Memory B cell (primary cell): ENCODE data around the gene TMEM212.
A peak's percentile ranks its signal among the peaks of the same experiment; 100 is the strongest.
"Not testable (repeated sequence)": the region's sequence is repeated elsewhere in the genome, so short reads cannot be mapped to it uniquely, and the experiment has no call there.

Experiments used
- ATAC-seq: fragments of 150-1000 bp; cut with Tn5 transposase; 2 replicates; pipeline ENCODE4 v1.10.0; 2021; ENCODE audit warnings: low read depth, mild to moderate bottlenecking, moderate library complexity
- DNase-seq, 2 donors: peaks; one replicate each; pipeline ENCODE4 v3.0.0; 2022; ENCODE audit warnings: low spot score in 2 of 2
- H3K27ac Mint-ChIP-seq: one replicate; pipeline ENCODE4 v1.8.0; 2022; ENCODE audit warnings: mild to moderate bottlenecking, moderate library complexity, mixed read lengths
- H3K27me3 Mint-ChIP-seq: one replicate; pipeline ENCODE4 v1.8.0; 2022; ENCODE audit warnings: mixed read lengths
- H3K36me3 Mint-ChIP-seq: one replicate; pipeline ENCODE4 v1.8.0; 2022; ENCODE audit warnings: mild to moderate bottlenecking, mixed read lengths
- H3K4me1 Mint-ChIP-seq: one replicate; pipeline ENCODE4 v1.8.0; 2022; ENCODE audit warnings: mixed read lengths
- H3K4me3 Mint-ChIP-seq: one replicate; pipeline ENCODE4 v1.8.0; 2022; ENCODE audit warnings: mild to moderate bottlenecking, moderate library complexity, mixed read lengths
- H3K9me3 Mint-ChIP-seq: one replicate; pipeline ENCODE4 v1.8.0; 2022; ENCODE audit warnings: mixed read lengths

TMEM212 gene

DNA sequence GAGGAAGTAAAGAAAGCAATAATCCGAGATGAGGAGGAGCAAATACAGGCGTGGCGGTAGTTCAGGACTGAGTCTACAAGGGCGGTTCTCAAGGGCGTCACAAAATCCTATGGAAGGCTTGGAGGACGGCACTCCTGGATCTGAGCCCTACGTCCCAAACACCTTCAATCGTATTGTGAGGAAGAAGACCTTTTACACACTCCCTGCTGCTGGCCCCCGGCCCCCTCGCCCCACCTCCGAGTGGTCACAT lies 33.6 kb upstream of the TMEM212 start:
- Mint-ChIP-seq H3K9me3 (peaks cover 2% of the 10 kb centered on the region), H3K27me3 (peaks cover 21% of the 10 kb centered on the region), H3K27ac (no peak overlapping the region), H3K36me3 (peaks cover 5% of the 10 kb centered on the region), H3K4me3 (peak overlapping the region; percentile 59), H3K4me1 (peaks cover 6% of the 10 kb centered on the region)
- no peak for DNase-seq
- no peak for ATAC-seq

DNA sequence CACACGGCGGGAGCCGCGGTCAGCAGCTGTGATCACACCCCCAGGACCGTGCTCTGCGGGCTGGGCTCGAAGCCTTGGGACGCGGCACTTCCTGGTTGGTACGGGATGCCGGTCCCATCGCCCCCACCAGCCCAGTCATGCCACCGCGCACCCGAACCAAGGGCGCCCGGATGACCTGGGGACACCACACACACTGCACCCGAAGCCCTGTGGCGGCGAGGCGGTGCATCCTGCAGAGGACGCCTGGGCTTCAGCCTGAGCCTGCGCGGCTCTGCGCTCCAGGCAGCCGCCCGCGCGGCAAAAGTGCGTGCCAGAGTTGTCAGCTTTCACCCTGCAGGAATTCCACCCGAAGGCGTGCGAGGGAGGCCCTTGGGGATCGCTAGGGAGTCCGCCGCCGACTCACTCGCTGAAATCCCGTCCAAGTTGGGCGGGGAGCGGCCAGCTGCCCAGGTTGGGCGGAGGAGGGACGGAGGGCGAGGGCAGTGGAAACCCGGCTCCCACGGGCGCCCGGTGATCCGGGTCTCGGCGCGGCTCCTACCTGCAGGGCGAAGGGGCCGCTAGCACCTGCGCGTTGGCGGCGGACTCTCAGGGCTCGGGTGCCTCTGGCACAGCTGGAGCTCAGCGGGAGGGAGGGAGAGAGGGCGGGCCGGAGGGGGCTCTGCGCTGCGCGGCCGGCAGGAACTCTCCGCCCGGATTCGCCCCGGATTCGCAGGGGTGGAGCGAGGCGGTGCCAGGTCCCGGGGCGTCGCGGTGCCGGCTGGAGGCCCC lies 33.1 kb upstream of the TMEM212 start, which contains the start of gene PLD1:
PLD1 (minus strand) TSS at position 623 of the 768 bp plus-strand sequence. CDS start 72,432 bp downstream, outside the sequence.
- peak within 1 kb of the TSS; percentile 59 for H3K4me3 Mint-ChIP-seq
- DNase-seq (no peak), ATAC-seq (peak; percentile 34)
- no peak within 1 kb of the TSS for H3K27ac Mint-ChIP-seq
- peaks cover 5% of the 10 kb centered on the region for H3K36me3 Mint-ChIP-seq
- peaks cover 2% of the 10 kb centered on the region for H3K9me3 Mint-ChIP-seq
- H3K27me3 Mint-ChIP-seq: peaks cover 21% of the 10 kb centered on the region
- peaks cover 6% of the 10 kb centered on the region for H3K4me1 Mint-ChIP-seq

DNA sequence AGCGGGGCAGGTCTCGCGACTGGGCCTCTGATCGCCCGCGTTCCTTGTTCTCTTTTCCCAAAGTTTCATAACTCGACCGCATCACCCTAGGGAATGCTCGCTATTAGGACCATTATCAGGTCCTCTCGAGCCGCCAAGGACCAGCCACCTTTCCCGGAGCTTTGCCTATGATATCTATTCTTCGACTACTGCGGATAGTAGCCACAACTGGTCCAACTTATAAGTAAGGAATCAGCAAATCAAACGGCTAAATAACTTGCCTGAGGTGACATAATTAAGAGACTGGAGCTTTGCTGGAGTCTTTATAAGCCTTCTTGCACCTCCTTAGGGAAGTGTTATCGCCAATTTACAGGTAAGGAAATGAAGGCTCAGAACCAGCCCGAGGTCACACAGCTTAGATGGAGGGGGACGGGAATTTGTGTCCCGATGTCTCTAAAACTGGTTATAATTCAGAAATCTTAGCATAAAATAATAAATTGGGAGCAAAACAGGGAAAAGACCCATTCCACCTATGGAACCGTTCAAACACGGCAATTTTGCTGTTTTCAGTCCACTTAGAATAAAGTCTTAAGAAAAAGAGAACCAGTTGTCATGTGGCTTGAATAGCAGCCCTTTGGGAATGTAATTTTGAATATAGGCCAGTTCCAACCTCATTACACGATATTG lies 32.4 kb upstream of the TMEM212 start:
- ATAC-seq (no peak), DNase-seq (no peak)
- Mint-ChIP-seq H3K27me3 (peaks cover 21% of the 10 kb centered on the region), H3K27ac (no peak overlapping the region), H3K4me3 (peak overlapping the region; percentile 57), H3K36me3 (peaks cover 5% of the 10 kb centered on the region), H3K4me1 (peaks cover 6% of the 10 kb centered on the region), H3K9me3 (peaks cover 2% of the 10 kb centered on the region)

DNA sequence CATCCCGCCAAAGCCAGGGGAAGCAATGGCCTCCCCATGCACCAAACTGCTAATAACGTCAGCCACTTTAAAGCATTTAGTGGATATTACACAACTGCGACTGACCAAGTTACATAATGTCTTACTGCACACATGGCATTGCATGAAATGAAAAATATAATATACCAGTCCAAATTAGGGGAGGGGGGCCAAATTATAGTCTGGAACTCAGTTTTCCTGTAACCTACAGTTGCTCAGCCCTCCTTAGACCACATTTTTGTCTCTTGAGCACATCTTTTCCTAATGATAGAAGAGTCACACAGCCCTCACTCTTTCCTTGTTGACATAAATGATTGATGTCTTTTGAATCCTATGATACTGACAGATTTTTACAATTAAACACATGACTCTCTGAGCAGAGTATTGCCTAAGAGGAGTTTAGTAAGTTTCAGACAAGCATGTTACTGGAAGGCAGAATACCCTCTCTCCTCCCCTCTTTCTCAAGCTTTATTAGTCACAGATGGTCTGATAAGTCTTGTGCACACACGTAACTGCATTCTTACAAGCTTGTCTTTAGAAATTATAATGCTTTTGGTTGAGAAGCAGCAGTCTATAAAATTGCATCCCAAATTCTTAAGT lies 31.7 kb upstream of the TMEM212 start:
- Mint-ChIP-seq H3K4me1 (peaks cover 6% of the 10 kb centered on the region), H3K27me3 (peaks cover 21% of the 10 kb centered on the region), H3K36me3 (peaks cover 5% of the 10 kb centered on the region), H3K9me3 (peaks cover 2% of the 10 kb centered on the region), H3K27ac (no peak overlapping the region), H3K4me3 (no peak overlapping the region)
- no peak for DNase-seq
- ATAC-seq: no peak

DNA sequence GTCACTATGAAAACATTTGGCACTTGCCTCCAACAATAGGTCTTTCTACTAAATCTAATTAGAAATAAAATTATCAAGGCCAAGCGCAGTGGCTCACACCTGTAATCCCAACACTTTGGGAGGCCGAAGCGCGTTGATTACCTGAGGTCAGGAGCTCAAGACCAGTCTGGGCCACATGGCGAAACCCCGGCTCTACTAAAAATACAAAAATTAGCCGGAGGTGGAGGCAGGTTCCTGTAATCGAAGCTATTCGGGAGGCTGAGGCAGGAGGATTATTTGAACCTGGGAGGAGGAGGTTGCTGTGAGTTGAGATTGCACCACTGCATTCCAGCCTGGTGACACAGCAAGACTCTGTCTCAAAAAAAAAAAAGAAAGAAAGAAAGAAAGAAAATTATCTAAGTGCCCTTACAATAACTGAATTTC lies 31.2 kb upstream of the TMEM212 start:
- peaks cover 5% of the 10 kb centered on the region for H3K36me3 Mint-ChIP-seq
- no peak for DNase-seq
- H3K27me3 Mint-ChIP-seq: peaks cover 21% of the 10 kb centered on the region
- no peak for ATAC-seq
- no peak overlapping the region for H3K27ac Mint-ChIP-seq
- no peak overlapping the region for H3K4me3 Mint-ChIP-seq
- peaks cover 6% of the 10 kb centered on the region for H3K4me1 Mint-ChIP-seq
- peaks cover 2% of the 10 kb centered on the region for H3K9me3 Mint-ChIP-seq

DNA sequence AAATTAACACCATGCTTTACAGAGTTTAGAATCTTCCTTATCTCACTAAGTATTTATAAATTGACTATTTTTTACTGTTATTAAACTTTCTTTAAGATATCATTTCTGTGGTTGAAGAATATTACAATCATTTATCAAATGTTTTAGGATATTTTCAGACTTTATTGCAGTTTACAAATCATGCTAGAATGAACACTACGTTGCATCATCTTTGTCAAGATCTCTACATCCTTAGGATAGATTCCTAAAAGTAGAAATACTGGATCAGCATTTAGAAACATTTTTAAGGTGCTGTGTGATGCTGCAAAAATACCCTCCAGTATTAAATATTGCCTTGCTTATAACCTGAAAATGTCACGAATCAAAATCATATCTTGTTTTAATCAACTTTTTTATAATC lies 30.3 kb upstream of the TMEM212 start:
- Mint-ChIP-seq H3K4me1 (peaks cover 6% of the 10 kb centered on the region), H3K27me3 (peaks cover 18% of the 10 kb centered on the region), H3K27ac (no peak overlapping the region), H3K4me3 (no peak overlapping the region), H3K36me3 (peaks cover 3% of the 10 kb centered on the region), H3K9me3 (peaks cover under 1% of the 10 kb centered on the region)
- no peak for ATAC-seq
- DNase-seq: no peak

DNA sequence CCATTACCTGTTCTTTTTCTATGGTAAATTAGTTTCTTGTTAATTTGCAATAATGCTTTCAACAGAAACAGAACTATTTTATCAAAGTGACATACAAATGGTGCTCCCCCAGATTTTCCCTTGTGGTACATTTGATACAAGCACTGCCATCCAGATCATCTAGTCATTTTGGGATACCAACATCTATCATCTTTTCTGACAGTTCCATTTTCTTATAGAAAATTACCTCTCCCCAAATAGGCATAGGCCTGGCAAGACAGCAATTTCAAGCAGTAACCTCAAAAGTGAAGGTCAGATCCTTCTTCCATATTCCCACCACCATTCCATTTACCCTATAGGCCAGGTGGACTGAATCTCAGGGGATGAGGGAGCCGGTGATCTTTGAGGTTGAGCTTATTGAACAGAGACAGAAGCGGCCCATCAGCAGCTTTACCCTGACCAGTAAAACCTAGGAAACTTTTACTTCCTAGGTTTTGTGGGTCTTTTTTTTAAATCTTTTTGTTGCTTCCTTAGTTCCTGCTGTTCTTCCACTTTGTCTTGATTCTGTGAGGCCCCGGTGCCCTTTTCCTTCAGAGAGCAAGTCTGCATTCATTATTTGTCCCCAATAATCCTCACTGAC lies 29.8 kb upstream of the TMEM212 start:
- Mint-ChIP-seq H3K36me3 (peaks cover 3% of the 10 kb centered on the region), H3K9me3 (no peaks in the 10 kb centered on the region), H3K27me3 (peaks cover 17% of the 10 kb centered on the region), H3K4me1 (peaks cover 6% of the 10 kb centered on the region), H3K4me3 (no peak overlapping the region), H3K27ac (no peak overlapping the region)
- no peak for DNase-seq
- no peak for ATAC-seq

DNA sequence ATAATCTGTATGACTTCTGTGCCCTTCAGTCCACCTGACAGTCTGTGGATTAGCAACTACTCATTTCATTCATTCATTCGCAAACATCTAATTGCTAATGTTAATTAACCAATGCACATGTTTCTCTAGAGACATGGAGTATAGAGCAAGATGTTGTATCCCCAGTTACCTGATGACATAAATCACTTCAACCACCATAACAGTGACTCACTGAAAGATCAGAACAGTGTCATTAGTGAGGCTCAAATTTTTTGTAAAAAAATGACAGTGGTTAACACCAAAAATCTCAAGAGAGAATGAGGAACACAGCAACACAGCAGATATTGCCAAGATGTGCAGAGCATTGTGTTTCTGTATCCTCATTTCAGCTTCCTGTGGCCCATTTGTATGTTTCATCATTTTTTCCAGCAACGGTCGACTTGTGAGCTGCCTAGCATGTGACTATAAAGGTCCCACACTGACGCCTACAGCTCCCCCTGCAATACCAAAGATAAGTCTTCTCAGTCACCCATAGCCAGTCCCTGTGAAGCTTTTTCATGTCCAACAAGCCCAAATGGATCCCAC lies 29.2 kb upstream of the TMEM212 start:
- ATAC-seq: no peak
- no peak for DNase-seq
- Mint-ChIP-seq H3K4me1 (peaks cover 6% of the 10 kb centered on the region), H3K27me3 (peaks cover 17% of the 10 kb centered on the region), H3K9me3 (no peaks in the 10 kb centered on the region), H3K36me3 (peaks cover 3% of the 10 kb centered on the region), H3K27ac (no peak overlapping the region), H3K4me3 (no peak overlapping the region)

DNA sequence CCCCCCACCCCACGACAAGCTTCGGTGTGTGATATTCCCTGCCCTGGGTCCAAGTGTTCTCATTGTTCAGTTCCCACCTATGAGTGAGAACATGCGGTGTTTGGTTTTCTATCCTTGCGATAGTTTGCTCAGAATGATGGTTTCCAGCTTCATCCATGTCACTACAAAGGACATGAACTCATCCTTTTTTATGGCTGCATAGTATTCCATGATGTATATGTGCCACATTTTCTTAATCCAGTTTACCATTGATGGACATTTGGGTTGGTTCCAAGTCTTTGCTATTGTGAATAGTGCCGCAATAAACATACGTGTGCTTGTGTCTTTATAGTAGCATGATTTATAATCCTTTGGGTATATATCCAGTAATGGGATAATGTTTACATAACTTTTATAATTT lies 28.5 kb upstream of the TMEM212 start:
- not testable (repeated sequence) for ATAC-seq, H3K4me3 Mint-ChIP-seq, H3K4me1 Mint-ChIP-seq, DNase-seq, H3K27ac Mint-ChIP-seq, H3K36me3 Mint-ChIP-seq, H3K9me3 Mint-ChIP-seq
- H3K27me3 Mint-ChIP-seq: peaks cover 12% of the 10 kb centered on the region

DNA sequence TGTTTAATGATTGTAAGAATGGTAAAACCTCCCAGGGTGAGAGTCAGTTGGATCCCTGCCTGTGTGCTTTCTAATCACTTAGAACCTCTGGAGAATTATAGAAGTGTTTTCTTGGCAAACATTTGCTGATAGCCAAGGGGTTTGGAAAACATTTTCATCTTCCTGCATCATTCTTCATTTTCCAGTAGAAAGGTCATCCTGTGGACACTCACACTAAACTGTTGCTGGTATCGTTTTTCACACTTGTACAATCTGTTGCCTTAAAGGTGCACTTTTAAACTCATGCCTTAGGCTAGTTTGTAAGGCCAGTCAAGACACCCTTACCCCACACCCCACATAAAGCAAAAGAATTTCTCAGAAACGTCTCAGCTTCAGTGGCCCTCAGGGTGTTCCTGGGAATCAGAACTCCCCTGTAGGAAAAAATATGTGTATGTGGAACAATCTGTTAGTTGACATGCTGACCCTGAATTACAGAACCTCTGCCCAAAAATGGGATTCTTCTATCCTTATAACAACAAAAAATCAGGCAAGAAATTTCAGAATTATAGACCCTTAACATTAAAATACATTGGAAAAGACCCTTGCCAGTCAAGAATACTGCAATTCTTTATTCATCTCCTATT lies 27.1 kb upstream of the TMEM212 start:
- no peak overlapping the region for H3K4me3 Mint-ChIP-seq
- ATAC-seq (no peak), DNase-seq (no peak)
- no peaks in the 10 kb centered on the region for H3K36me3 Mint-ChIP-seq
- H3K4me1 Mint-ChIP-seq: no peaks in the 10 kb centered on the region
- H3K9me3 Mint-ChIP-seq: no peaks in the 10 kb centered on the region
- H3K27me3 Mint-ChIP-seq: peaks cover 6% of the 10 kb centered on the region
- no peak overlapping the region for H3K27ac Mint-ChIP-seq

DNA sequence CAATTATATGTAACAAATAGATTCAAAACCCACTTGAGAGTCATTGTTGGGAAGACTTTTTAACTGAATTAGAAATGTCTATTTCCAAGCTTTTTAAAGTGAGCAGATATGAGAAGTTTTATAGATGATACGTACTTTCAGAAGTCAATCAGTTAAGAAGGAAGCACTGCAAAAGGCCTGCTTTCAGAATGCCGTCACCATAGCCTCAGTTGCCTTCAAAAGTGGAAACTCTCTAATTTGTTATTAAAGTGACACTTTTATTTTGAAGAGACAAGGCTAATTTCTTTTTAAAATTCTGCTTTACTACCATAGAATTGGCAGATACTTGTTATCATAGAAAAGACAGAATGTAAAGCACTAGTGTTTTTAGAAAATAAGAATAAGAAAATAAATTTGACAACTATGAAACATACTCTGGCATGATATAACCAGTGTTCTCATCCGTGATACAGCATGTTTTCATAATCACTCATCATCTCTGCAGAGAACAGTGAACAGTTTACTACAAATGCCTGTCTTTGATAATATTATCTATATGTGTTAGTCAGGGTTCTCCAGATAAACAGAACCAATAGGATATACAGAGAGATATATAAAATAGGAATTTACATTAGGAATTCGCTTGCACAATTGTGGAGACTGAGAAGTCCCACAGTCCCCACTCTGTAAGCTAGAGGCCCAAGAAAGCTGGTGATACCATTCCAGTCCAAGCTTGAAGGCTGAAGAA lies 25.9 kb upstream of the TMEM212 start:
- H3K9me3 Mint-ChIP-seq: peaks cover 2% of the 10 kb centered on the region
- no peaks in the 10 kb centered on the region for H3K4me1 Mint-ChIP-seq
- ATAC-seq (no peak), DNase-seq (no peak)
- H3K27me3 Mint-ChIP-seq: peaks cover 3% of the 10 kb centered on the region
- no peak overlapping the region for H3K4me3 Mint-ChIP-seq
- H3K36me3 Mint-ChIP-seq: no peaks in the 10 kb centered on the region
- no peak overlapping the region for H3K27ac Mint-ChIP-seq

DNA sequence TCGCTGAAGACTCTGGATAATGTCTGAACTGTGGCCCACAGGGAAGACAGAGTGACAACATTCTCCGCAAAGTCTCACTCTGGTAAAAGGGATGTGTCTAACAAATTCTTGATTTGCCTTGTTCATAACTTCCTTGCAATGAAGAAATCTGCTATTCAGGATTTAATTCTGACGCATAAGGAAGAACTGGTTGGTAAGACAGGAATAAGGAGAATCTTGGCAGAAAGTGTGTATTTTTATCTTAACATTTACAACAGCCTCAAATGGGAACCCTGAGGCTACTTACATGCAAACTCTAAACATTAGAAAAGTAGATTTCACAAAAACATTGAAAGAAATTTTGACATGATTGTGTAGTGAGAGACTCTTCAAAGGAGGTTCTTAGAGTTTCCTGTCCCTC lies 22.1 kb upstream of the TMEM212 start:
- no peak overlapping the region for H3K27ac Mint-ChIP-seq
- no peaks in the 10 kb centered on the region for H3K4me1 Mint-ChIP-seq
- H3K4me3 Mint-ChIP-seq: no peak overlapping the region
- H3K9me3 Mint-ChIP-seq: peaks cover 2% of the 10 kb centered on the region
- DNase-seq: no peak
- no peaks in the 10 kb centered on the region for H3K27me3 Mint-ChIP-seq
- no peaks in the 10 kb centered on the region for H3K36me3 Mint-ChIP-seq
- no peak for ATAC-seq

DNA sequence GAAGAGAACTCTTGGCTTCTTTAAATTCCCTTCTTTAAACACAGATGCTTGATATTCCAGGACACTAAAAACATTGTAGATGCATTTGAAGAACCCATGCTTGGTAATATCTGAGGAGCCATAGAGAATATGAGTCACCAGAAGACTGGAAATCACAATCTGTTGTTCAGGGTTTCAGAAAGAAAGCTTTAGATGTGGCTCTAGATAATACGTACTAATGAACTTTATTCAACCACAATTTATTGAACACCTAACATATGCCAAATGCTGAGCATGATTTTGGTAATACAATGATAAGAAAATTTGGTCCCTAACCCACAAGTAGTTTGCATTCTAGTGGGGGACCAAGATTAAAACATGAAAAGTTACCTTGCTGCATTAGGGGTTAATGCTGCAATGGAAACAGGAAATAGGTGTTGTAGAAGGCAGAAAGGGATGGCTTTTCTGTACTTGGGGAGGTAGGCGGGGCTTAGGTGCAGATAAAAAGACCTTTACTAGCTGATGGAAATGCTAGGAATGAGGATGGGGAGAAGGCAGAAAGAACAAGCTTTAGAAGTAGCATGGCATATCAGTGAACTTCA lies 21.3 kb upstream of the TMEM212 start:
- Mint-ChIP-seq H3K4me3 (no peak overlapping the region), H3K9me3 (peaks cover 2% of the 10 kb centered on the region), H3K36me3 (no peaks in the 10 kb centered on the region), H3K4me1 (no peaks in the 10 kb centered on the region), H3K27me3 (no peaks in the 10 kb centered on the region), H3K27ac (no peak overlapping the region)
- no peak for ATAC-seq
- no peak for DNase-seq
